Measurements from ENCODE around the gene PSMD14. TPM values are rescaled to one million over a fixed set of nuclear protein-coding genes. Genes with fewer than 3 reads are reported as not detected.
"Not testable (repeated sequence)": the region's sequence is repeated elsewhere in the genome, so short reads cannot be mapped to it uniquely, and the experiment has no call there.

Gene PSMD14
- total RNA-seq, 2 experiments from 2014 or later, result 91.4 to 93.8 TPM

DNA sequence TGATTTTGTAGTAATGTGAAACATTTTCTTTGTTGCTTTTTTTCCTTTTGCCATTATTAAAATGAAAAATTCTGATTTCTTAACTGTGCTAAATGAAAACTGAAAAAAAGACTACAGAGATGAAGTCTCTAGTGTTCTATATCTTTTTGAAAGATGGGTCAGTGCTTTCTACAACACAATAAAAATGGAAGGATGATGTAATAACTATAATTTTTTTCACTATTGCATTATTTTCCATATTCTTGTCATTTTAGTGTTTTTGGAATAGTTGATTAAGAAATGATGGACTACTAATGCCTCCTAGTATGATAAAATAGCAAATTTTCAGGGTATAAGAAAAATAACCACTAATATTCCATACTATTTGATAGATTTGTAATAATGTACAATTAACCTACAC, 7.2 kb downstream of the PSMD14 start:
- H3K27ac Mint-ChIP-seq, result no peak overlapping the region
- no peaks in the 10 kb centered on the region for H3K9me3 Mint-ChIP-seq
- peaks cover 30% of the 10 kb centered on the region for H3K4me1 Mint-ChIP-seq
- H3K27me3 Mint-ChIP-seq, result no peaks in the 10 kb centered on the region
- no peak overlapping the region for H3K4me3 Mint-ChIP-seq
- H3K36me3 Mint-ChIP-seq, result peaks cover 21% of the 10 kb centered on the region
- DNase-seq, result no peak

DNA sequence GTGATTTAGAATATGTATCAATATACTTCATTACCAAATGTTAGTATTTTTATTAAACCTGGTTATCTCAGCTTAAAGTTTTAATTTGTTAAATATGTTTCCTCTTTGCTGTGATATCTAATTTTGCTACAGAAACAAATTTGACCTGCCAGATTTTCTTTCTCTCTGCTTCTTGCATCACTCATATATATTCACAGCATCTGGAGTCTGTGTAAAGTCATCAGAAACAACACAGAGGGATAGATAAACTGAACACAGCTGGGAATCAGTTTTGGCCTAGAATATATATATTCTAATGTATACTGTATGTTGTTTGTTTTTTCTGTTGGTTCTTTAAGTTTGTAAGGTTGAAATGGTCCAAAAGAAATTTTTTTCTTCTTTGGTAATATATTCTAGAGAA, 8.5 kb downstream of the PSMD14 start:
- no peak overlapping the region for H3K4me3 Mint-ChIP-seq
- H3K4me1 Mint-ChIP-seq, result peaks cover 26% of the 10 kb centered on the region
- H3K27ac Mint-ChIP-seq, result no peak overlapping the region
- peaks cover 27% of the 10 kb centered on the region for H3K36me3 Mint-ChIP-seq
- DNase-seq, result no peak
- H3K9me3 Mint-ChIP-seq, result no peaks in the 10 kb centered on the region
- H3K27me3 Mint-ChIP-seq, result no peaks in the 10 kb centered on the region

DNA sequence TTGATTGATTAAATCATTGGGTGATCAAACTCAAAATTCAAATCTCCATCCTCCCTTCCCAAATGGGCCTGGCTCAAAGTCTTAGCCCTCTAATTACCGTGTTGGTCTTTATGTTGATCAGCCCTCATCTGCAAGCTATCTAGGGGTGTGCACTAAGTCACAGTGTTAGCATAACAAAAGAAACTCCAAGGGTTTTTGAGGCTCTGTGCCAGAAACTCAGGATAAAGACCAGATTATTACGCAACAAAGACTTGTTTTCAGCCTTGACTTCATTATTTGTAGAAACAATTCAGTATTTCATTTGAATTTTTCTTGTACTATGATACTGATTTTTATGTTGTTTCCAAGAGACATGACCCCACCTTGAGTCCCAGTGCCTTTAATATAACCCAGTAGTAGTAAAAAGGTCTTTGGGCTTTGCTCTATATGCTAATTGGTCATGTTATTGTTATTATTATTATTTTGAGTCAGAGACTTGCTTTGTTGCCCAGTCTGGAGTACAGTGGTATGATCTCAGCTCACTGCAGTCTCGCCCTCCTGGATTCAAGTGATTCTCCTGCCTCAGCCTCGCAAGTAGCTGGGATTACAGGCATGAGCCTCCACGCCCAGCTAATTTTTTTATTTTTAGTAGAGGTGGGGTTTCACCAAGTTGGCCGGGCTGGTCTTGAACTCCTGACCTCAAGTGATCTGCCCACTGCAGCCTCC, 13.9 kb downstream of the PSMD14 start:
- Mint-ChIP-seq H3K4me3 (no peak overlapping the region), H3K27me3 (no peaks in the 10 kb centered on the region), H3K27ac (no peak overlapping the region), H3K4me1 (peaks cover 7% of the 10 kb centered on the region), H3K36me3 (peaks cover 38% of the 10 kb centered on the region), H3K9me3 (no peaks in the 10 kb centered on the region)
- DNase-seq, result no peak

DNA sequence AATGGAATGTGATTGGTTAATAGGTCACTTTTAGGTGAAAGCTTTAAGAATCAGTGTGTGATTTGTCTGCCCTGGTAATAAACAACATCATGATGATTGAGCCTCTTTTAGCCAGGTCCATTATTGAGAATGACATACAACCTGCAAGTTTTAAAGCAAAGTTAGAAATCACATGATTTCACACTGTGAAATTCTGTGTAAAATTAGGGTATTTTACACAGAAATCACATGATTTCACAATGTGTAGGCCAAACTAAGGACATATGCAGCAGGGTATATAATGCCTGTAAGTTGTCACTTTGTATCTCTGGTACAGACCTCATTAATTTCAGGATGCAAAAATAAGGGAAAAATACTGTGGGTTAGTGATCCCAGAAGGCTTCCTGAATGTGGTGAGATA, 16.7 kb downstream of the PSMD14 start:
- Mint-ChIP-seq H3K27ac (no peak overlapping the region), H3K27me3 (no peaks in the 10 kb centered on the region), H3K36me3 (peaks cover 44% of the 10 kb centered on the region), H3K4me3 (no peak overlapping the region), H3K4me1 (peaks cover 9% of the 10 kb centered on the region), H3K9me3 (no peaks in the 10 kb centered on the region)
- DNase-seq, result no peak

DNA sequence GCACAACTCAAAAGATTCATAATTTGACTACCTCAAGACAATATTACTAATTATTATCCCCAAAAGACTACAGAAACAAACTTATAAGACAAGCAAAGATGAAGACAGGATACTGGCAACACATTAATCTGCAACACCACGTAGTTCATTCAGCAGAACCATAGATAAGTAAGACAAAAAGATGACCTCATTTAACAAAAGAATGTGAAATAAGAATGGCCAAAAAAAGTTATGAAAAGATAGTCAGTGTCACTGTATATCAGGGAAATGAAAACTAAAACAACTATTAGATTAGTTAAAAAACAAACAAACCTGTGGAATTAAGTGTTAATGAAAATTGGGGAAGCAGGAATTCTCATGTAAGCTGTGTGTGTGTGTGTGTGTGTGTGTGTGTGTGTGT, 19.4 kb downstream of the PSMD14 start:
- H3K4me3 Mint-ChIP-seq, result no peak overlapping the region
- H3K4me1 Mint-ChIP-seq, result peaks cover 9% of the 10 kb centered on the region
- no peak for DNase-seq
- H3K9me3 Mint-ChIP-seq, result no peaks in the 10 kb centered on the region
- peaks cover 44% of the 10 kb centered on the region for H3K36me3 Mint-ChIP-seq
- H3K27ac Mint-ChIP-seq, result no peak overlapping the region
- no peaks in the 10 kb centered on the region for H3K27me3 Mint-ChIP-seq

DNA sequence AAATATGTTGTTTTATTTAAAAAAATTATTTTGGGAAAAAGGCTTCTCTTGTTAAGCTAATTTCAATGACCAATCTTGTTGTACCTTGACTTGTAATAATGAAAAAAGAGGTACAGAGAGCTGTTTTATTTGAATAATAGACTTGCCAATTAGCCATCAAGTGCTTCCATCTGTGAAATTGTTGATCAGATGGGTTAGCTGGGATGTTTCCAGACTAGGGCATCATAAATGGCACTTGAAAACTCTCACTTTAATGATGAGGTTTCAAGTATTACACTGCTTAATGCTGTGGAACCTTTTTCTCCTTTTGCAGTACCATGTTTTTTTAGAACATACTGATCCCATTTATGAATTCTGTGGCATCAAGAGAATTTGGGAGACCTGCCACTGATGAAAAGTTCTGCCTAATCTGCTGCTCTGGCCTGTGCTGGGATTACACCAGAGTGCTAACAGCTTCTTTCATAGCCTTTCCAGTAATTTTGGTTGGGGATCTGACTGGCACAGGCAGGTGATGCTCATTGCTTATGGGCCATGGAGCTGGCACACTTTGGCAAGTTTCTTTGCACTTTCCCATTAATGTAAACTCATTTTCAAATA, 24.2 kb downstream of the PSMD14 start:
- H3K36me3 Mint-ChIP-seq, result peaks cover 23% of the 10 kb centered on the region
- H3K4me3 Mint-ChIP-seq, result no peak overlapping the region
- no peak for DNase-seq
- no peaks in the 10 kb centered on the region for H3K27me3 Mint-ChIP-seq
- peaks cover 2% of the 10 kb centered on the region for H3K9me3 Mint-ChIP-seq
- no peak overlapping the region for H3K27ac Mint-ChIP-seq
- H3K4me1 Mint-ChIP-seq, result peaks cover 2% of the 10 kb centered on the region

DNA sequence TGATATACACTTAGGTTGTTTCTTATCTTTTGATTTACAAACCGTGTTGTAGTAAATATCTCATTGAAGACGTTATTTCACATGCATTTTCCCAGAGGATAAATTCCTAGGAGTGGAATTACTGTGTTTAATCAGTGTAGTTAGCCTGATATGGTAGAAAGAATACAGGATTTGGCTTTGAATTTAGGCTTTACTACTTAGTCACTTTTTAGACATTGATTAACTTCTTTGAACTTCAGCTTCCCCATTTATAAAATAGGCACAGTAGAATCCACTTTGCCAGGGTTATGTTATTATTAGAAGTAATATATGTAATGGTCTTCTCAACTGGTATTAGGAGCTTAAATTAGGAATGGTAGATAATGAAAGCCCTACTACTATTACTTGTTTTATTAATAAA, 27.4 kb downstream of the PSMD14 start:
- no peak overlapping the region for H3K4me3 Mint-ChIP-seq
- DNase-seq, result no peak
- H3K9me3 Mint-ChIP-seq, result peaks cover 4% of the 10 kb centered on the region
- peaks cover 1% of the 10 kb centered on the region for H3K4me1 Mint-ChIP-seq
- peaks cover 30% of the 10 kb centered on the region for H3K36me3 Mint-ChIP-seq
- no peak overlapping the region for H3K27ac Mint-ChIP-seq
- no peaks in the 10 kb centered on the region for H3K27me3 Mint-ChIP-seq

DNA sequence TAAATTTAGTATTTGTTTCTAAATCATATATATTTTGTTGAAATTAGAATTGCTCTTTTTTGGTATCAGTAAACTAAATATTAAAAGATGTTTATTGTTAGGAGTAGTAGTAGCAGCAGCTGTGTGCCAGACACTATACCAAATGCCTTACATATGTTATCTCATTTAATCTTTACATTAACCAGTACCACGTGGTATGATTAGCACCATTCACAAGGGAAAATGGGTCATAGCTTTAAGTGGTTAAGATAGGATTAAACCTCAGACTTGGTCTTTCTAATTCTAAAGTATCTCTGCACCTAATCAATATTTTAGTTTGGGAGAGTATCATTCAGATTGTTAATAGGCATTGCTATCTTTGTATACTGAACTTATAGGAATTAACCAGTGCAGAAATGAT, 29.0 kb downstream of the PSMD14 start:
- no peak overlapping the region for H3K4me3 Mint-ChIP-seq
- no peaks in the 10 kb centered on the region for H3K27me3 Mint-ChIP-seq
- H3K4me1 Mint-ChIP-seq, result peaks cover 5% of the 10 kb centered on the region
- H3K9me3 Mint-ChIP-seq, result peaks cover 7% of the 10 kb centered on the region
- H3K27ac Mint-ChIP-seq, result no peak overlapping the region
- peaks cover 29% of the 10 kb centered on the region for H3K36me3 Mint-ChIP-seq
- DNase-seq, result no peak

DNA sequence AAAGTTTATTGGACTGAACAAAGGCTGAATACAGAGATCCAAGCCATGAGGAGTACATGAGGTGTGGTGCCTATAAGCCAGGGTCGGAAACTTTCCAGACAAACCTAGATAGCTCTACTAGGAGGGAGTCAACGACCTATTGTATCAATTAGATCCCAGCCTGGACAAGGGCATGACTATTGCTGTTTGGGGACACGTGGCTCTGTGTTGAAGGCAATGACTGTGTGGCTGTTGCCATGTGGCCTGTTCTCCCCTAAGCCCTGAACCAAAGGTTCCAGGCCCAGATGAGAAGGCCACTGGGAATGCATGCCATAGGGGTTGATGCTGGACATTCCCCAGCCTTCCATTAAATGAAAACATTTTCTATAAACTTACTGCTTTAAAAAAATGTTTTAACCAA, 31.3 kb downstream of the PSMD14 start:
- not testable (repeated sequence) for H3K27ac Mint-ChIP-seq, H3K4me3 Mint-ChIP-seq, H3K27me3 Mint-ChIP-seq, DNase-seq, H3K4me1 Mint-ChIP-seq
- Mint-ChIP-seq H3K9me3 (peaks cover 12% of the 10 kb centered on the region), H3K36me3 (peaks cover 38% of the 10 kb centered on the region)

DNA sequence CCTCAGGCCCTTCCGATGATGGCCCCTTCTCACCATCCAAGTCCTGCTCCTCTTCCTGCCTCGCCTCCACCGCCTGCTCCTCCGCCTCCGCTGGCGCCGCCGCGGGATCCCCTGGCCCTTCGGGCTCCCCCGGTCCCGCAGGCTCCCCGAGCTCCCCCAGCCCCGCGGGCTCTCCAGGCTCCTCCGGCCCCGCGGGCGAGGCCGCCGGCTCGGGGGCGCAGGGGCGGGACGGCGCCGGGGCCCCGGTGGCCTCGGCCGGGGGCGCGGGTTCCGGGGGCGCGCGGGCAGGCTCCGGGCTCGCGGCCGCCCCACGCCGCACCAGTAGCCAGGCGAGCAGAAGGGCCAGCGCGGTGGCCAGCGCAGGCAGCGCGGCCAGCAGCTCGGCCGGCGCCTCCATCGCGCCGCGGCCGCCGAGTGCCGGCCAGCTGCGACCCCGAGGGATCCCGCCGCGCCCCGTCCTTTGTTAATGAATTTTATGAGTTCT, 32.7 kb downstream of the PSMD14 start:
- Mint-ChIP-seq H3K9me3 (peaks cover 12% of the 10 kb centered on the region), H3K36me3 (peaks cover 47% of the 10 kb centered on the region)
- H3K4me3 Mint-ChIP-seq, H3K4me1 Mint-ChIP-seq, DNase-seq, H3K27me3 Mint-ChIP-seq, H3K27ac Mint-ChIP-seq: not testable (repeated sequence)

DNA sequence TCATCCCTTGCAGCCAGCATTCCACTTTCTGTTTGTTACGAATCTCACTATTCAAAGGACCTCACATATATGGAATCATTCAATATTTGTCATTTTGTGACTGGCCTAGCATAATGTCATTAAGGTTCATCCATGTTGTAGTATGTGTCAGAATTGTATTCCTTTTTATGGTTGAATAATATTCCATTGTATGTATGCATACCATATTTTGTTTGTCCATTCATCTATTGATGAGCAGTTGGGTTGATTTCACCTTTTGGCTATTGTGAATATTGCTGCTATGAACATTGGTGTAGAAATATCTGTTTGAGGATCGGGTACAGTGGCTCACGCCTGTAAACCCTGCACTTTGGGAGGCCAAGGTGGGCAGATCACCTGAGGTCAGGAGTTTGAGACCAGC, 35.0 kb downstream of the PSMD14 start:
- Mint-ChIP-seq H3K9me3 (peaks cover 12% of the 10 kb centered on the region), H3K4me1 (peaks cover 19% of the 10 kb centered on the region), H3K36me3 (peaks cover 60% of the 10 kb centered on the region), H3K27ac (no peak overlapping the region), H3K4me3 (no peak overlapping the region), H3K27me3 (no peaks in the 10 kb centered on the region)
- DNase-seq, result no peak

DNA sequence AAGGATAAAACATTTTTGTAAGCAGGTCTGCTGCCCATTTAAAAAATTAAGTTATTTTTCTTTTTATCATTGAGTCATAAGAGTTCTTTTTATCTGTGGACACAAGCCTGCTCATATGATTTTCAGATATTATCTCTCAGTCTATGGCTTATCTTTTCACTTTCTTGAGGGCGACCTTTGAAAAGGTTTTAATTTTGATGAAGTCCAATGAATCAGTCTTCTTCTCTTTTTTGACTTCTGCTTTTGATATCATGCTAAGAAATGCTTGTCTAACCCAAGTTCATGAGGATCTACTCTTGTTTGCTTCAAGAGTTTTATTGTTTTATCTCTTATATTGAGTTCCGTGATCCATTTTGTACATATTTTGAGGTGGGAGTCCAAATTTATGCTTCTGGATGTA, 36.5 kb downstream of the PSMD14 start:
- peaks cover 57% of the 10 kb centered on the region for H3K36me3 Mint-ChIP-seq
- peaks cover 12% of the 10 kb centered on the region for H3K9me3 Mint-ChIP-seq
- DNase-seq, result no peak
- H3K4me3 Mint-ChIP-seq, result no peak overlapping the region
- no peak overlapping the region for H3K27ac Mint-ChIP-seq
- peaks cover 27% of the 10 kb centered on the region for H3K4me1 Mint-ChIP-seq
- no peaks in the 10 kb centered on the region for H3K27me3 Mint-ChIP-seq

DNA sequence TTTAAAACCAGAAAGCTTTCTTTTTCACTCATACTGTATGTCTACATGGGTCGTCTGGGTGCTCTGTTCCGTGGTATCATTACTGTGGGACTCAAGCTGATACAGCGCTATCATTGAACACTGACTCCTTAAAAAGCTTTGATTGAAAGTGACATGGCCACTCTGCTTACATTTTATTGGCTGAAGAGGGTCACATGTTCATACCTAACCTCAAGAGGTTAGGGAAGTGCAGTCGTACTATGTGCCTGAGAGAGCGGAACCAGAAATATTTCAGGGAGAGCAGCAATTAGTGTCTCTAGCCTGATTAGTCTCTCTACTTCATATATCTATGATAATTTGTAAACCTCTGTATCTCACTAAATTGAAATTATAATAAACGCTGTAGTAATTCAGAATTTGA, 43.5 kb downstream of the PSMD14 start:
- DNase-seq, result no peak
- Mint-ChIP-seq H3K4me1 (peaks cover 36% of the 10 kb centered on the region), H3K27ac (no peak overlapping the region), H3K9me3 (no peaks in the 10 kb centered on the region), H3K4me3 (no peak overlapping the region), H3K36me3 (peaks cover 23% of the 10 kb centered on the region), H3K27me3 (no peaks in the 10 kb centered on the region)

DNA sequence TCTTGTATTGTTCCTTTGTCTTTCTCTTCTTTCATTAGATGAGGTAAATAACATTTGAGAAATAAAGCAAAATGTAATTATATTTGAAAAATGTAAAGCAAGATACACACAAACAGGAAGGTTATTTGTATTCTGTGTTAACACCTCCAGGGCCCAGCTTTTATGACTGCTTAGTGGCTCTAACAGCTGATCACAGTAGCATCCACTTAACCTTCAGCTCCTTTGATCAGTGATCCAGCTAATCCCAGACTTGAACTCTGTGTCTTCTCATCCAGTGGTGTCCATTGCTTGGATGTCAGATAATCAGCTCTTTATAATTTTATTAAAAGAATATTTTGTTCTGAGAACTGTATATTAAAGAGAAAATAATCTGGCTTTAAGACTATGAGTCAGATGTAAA, 44.5 kb downstream of the PSMD14 start:
- Mint-ChIP-seq H3K4me3 (no peak overlapping the region), H3K36me3 (peaks cover 15% of the 10 kb centered on the region), H3K4me1 (peaks cover 35% of the 10 kb centered on the region), H3K27ac (no peak overlapping the region), H3K9me3 (no peaks in the 10 kb centered on the region), H3K27me3 (no peaks in the 10 kb centered on the region)
- DNase-seq, result no peak

DNA sequence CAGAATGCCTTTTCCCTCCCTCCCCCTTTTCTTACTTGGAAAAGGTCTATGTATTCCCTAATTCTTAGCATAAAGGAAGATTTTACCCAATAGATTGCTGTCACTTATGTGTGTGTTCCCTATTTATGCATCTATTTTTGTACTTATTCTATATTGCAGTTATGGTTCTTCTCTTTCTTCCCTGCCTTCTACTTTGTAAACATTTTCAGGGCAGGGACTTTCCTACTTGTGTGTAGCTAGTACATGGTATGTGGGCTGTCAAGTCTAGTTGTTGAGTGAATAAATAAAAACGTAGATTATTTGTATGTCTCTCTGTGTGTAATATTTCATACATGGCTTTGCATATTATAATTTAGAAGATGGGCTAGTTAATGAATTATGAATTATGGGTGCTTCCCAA, 45.3 kb downstream of the PSMD14 start:
- no peak overlapping the region for H3K27ac Mint-ChIP-seq
- peaks cover 36% of the 10 kb centered on the region for H3K4me1 Mint-ChIP-seq
- H3K36me3 Mint-ChIP-seq, result peaks cover 16% of the 10 kb centered on the region
- H3K9me3 Mint-ChIP-seq, result no peaks in the 10 kb centered on the region
- H3K27me3 Mint-ChIP-seq, result no peaks in the 10 kb centered on the region
- no peak for DNase-seq
- H3K4me3 Mint-ChIP-seq, result no peak overlapping the region

DNA sequence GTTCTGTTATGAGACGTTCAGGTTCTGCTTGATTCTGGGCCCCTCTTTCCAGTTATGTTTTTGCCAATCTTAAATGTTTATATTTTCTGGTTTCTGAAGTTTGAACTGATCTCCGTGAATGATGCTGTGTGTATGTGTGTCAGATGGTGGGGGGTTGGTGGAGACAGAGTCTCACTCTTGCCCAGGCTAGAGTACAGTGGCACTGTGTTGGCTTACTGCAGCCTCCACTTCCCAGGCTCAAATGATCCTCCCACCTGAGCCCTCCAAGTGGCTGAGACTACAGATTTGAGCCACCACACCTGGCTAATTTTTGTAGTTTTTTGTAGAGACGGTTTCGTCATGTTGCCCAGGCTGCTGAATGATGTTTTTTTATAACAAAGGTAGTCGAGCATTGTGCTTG, 45.9 kb downstream of the PSMD14 start:
- no peaks in the 10 kb centered on the region for H3K9me3 Mint-ChIP-seq
- no peak for DNase-seq
- H3K27me3 Mint-ChIP-seq, result no peaks in the 10 kb centered on the region
- peaks cover 15% of the 10 kb centered on the region for H3K36me3 Mint-ChIP-seq
- H3K4me3 Mint-ChIP-seq, result no peak overlapping the region
- H3K27ac Mint-ChIP-seq, result no peak overlapping the region
- H3K4me1 Mint-ChIP-seq, result peaks cover 32% of the 10 kb centered on the region

Data from activated naive CD8-positive, alpha-beta T cell treated with anti-CD3 and anti-CD28 coated beads for 36 hours (primary cell).